ENCODE data around the gene PLAA. TPM values are rescaled to one million over a fixed set of nuclear protein-coding genes. Genes with fewer than 3 reads are reported as not detected.
A peak's percentile ranks its signal among the peaks of the same experiment; 100 is the strongest.

Gene PLAA
- polyA plus RNA-seq, 1 donor from 2014 or later = 27.4 TPM

- Histone ChIP-seq H4K20me1 (ENCODE audit: insufficient read depth) (no peaks in the 10 kb centered on the region), H3K4me2 (ENCODE audit: low read length) (no peak overlapping the region), H3K27ac (ENCODE audit: low read length) (no peak overlapping the region), H3K36me3 (ENCODE audit: insufficient read depth, low read length) (no peaks in the 10 kb centered on the region), H3K27me3 (ENCODE audit: insufficient read depth, low read depth, low read length) (no peaks in the 10 kb centered on the region), H3F3A (ENCODE audit: insufficient read depth, low read length, poor library complexity, severe bottlenecking) (no peaks in the 10 kb centered on the region), H3K4me3 (ENCODE audit: low read length) (no peak overlapping the region), H3K9me2 (ENCODE audit: insufficient read depth, low read length) (no peaks in the 10 kb centered on the region), H3K9ac (ENCODE audit: low read length) (no peak overlapping the region), H3K79me2 (replicated peaks; ENCODE audit: insufficient read depth, low read length) (no peaks in the 10 kb centered on the region), H3K9me3 (ENCODE audit: low read length) (no peaks in the 10 kb centered on the region), H2AFZ (ENCODE audit: low read depth, low read length) (no peak overlapping the region)
- TF ChIP-seq REST (IDR thresholded peaks at IDR 0.05; ENCODE audit: borderline replicate concordance) (no peak), TAF1 (IDR thresholded peaks at IDR 0.05; ENCODE audit: low read depth) (no peak)
Observed at GRCh38 chr9:26904671-26905070, 42.4 kb downstream of the PLAA start.

- no peaks in the 10 kb centered on the region for H3K36me3 ChIP-seq (ENCODE audit: insufficient read depth, low read length)
Observed at GRCh38 chr9:26904070-26904469, 43.0 kb downstream of the PLAA start.

DNA sequence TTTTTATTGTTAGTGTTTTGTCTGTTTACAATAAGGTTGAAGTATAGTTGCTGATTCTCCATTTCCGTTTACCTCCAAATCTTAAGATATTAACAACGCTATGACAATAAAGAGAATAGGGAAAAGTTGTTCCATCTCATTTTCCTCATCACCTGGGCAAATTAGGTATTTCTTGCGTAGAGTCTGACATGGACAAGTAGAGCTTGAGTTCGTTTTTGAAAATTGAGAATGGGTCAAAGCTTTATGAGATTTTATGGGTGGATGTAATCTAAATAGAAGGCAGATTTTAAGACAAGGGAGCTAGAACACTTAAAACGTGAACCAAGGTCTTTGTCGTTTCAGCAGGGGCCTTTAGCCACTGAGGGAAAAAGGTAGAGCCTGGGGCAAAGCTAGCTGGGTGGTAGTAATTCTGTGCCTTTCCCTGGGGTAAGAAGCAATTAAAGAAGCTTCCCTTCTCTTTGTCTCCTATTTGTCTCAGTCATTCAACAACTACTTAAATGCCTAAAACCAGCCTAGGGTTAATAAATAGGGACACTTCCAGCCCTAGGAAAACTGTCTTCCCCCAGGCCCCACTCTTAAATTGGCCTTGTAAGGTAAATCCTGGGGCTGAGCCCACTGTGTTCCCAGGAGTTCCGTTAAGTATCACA, 53.9 kb downstream of the PLAA start:
- peak overlapping the region; percentile 89 for H3K4me3 ChIP-seq (ENCODE audit: low read length)
- H3K27ac ChIP-seq (ENCODE audit: low read length) = peak overlapping the region; percentile 94
- peak overlapping the region; percentile 84 for H3K4me2 ChIP-seq (ENCODE audit: low read length)
- peaks cover 29% of the 10 kb centered on the region for H3K79me2 ChIP-seq (replicated peaks; ENCODE audit: insufficient read depth, low read length)
- no peaks in the 10 kb centered on the region for H4K20me1 ChIP-seq (ENCODE audit: insufficient read depth)
- H3K9me2 ChIP-seq (ENCODE audit: insufficient read depth, low read length) = no peaks in the 10 kb centered on the region
- H2AFZ ChIP-seq (ENCODE audit: low read depth, low read length) = peak overlapping the region; percentile 97
- TF ChIP-seq TAF1 (IDR thresholded peaks at IDR 0.05; ENCODE audit: low read depth) (no peak), RAD21 (conservative IDR thresholded peaks at IDR 0.05) (no peak), POLR2AphosphoS5 (IDR thresholded peaks at IDR 0.05) (no peak), MXI1 (conservative IDR thresholded peaks at IDR 0.05; ENCODE audit: poor library complexity, severe bottlenecking) (no peak), SMC3 (conservative IDR thresholded peaks at IDR 0.05; ENCODE audit: poor library complexity) (no peak), EZH2 (IDR thresholded peaks at IDR 0.05; ENCODE audit: borderline replicate concordance, insufficient read depth, low read length, poor library complexity, severe bottlenecking) (no peak)
- TF ChIP-seq, protein P1, sequence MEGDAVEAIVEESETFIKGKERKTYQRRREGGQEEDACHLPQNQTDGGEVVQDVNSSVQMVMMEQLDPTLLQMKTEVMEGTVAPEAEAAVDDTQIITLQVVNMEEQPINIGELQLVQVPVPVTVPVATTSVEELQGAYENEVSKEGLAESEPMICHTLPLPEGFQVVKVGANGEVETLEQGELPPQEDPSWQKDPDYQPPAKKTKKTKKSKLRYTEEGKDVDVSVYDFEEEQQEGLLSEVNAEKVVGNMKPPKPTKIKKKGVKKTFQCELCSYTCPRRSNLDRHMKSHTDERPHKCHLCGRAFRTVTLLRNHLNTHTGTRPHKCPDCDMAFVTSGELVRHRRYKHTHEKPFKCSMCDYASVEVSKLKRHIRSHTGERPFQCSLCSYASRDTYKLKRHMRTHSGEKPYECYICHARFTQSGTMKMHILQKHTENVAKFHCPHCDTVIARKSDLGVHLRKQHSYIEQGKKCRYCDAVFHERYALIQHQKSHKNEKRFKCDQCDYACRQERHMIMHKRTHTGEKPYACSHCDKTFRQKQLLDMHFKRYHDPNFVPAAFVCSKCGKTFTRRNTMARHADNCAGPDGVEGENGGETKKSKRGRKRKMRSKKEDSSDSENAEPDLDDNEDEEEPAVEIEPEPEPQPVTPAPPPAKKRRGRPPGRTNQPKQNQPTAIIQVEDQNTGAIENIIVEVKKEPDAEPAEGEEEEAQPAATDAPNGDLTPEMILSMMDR (IDR thresholded peaks at IDR 0.05; ENCODE audit: poor library complexity, severe bottlenecking) = no peak
- H3K36me3 ChIP-seq (ENCODE audit: insufficient read depth, low read length) = no peaks in the 10 kb centered on the region
- H3F3A ChIP-seq (ENCODE audit: insufficient read depth, low read length, poor library complexity, severe bottlenecking) = peaks cover 4% of the 10 kb centered on the region
- H3K9me3 ChIP-seq (ENCODE audit: low read length) = no peaks in the 10 kb centered on the region
- peak overlapping the region; percentile 86 for H3K9ac ChIP-seq (ENCODE audit: low read length)
- H3K27me3 ChIP-seq (ENCODE audit: insufficient read depth, low read depth, low read length) = no peaks in the 10 kb centered on the region

More at GRCh38 chr9:26904070-26904469, 43.0 kb downstream of the PLAA start:
- Histone ChIP-seq H4K20me1 (ENCODE audit: insufficient read depth) (no peaks in the 10 kb centered on the region), H3K9ac (ENCODE audit: low read length) (no peak overlapping the region), H3K9me3 (ENCODE audit: low read length) (no peaks in the 10 kb centered on the region), H3K27me3 (ENCODE audit: insufficient read depth, low read depth, low read length) (no peaks in the 10 kb centered on the region), H3F3A (ENCODE audit: insufficient read depth, low read length, poor library complexity, severe bottlenecking) (no peaks in the 10 kb centered on the region), H3K4me3 (ENCODE audit: low read length) (no peak overlapping the region), H3K27ac (ENCODE audit: low read length) (no peak overlapping the region), H3K4me2 (ENCODE audit: low read length) (no peak overlapping the region), H3K79me2 (replicated peaks; ENCODE audit: insufficient read depth, low read length) (no peaks in the 10 kb centered on the region), H3K9me2 (ENCODE audit: insufficient read depth, low read length) (no peaks in the 10 kb centered on the region), H2AFZ (ENCODE audit: low read depth, low read length) (no peak overlapping the region)
- TF ChIP-seq POLR2AphosphoS5 (IDR thresholded peaks at IDR 0.05) (no peak), EZH2 (IDR thresholded peaks at IDR 0.05; ENCODE audit: borderline replicate concordance, insufficient read depth, low read length, poor library complexity, severe bottlenecking) (no peak), MXI1 (conservative IDR thresholded peaks at IDR 0.05; ENCODE audit: poor library complexity, severe bottlenecking) (no peak)

Data from neural cell (in vitro differentiated cells).